Activated T-helper 1 cell treated with Interleukin-2 at 50 U/mL for 16 hours (primary cell): Measurements from ENCODE around the gene CDH7.

Source experiments
- DNase-seq: peaks from one replicate; pipeline ENCODE4 v3.0.0-alpha.2; 2020; ENCODE audit warnings: low read depth

CDH7 gene

DNA sequence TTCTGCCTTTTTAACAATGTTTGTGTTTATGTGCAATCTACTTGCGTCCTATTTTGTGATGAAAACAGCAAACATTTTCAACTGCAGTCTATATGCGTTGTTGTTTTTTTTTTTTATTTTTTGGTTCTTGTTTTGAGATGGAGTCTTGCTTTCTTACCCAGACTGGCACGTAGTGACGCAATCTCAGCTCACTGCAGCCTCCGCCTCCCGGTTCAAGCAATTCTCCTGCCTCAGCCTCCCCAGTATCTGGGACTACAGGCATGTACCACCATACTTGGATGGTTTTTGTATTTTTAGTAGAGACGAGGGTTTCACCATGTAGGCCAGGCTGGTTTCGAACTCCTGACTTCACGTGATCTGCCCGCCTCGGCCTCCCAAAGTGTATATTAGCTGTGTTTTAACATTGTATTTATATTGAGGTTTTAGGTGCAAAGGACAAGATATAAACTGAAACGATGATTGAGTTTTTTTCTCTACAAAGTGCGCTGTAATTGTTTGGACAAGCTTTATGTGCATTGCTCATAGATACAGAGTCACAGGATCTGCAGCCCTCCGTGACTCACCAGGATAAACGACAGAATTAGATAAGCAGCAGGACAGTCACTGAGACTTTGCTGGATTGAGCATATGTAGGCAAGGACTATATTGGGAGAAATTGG lies 17.4 kb downstream of the CDH7 start:
- no peak for DNase-seq

DNA sequence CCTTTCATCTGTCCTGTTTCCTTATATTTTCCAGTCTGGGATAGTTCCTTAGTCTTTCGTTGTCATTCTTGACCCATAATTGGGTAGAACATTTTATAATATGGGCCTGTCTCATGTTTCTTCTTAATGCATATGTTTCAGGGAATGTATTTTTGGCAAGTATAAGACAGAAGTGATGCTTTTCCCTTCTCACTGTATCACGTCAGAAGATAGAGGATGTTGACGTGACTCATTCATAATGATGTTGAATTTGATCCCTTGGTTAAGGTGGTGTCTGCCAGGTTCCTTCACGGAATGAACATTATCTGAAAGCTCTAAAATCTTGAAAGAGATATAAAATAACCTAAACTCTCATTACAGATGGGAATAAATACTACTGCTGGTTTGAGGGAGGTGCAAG lies 18.8 kb downstream of the CDH7 start:
- no peak for DNase-seq

DNA sequence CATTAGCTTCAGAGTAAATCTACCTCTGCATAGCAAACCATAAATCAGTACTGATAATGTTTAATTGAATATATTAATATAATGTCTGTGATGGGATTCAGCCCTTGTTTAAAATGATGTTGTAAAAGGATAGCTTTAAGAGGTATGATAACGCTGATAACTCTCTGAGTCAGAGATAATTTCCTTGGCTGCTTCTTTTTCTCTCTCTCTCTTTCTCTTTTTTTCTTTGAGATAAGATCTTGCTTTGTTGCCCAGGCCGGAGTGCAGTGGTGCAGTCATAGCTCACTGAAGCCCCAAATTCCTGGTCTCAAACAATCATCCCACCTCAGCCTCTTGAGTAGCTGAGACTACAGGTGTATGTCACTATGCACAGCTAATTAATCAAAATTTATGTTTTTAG lies 35.7 kb downstream of the CDH7 start:
- no peak for DNase-seq

DNA sequence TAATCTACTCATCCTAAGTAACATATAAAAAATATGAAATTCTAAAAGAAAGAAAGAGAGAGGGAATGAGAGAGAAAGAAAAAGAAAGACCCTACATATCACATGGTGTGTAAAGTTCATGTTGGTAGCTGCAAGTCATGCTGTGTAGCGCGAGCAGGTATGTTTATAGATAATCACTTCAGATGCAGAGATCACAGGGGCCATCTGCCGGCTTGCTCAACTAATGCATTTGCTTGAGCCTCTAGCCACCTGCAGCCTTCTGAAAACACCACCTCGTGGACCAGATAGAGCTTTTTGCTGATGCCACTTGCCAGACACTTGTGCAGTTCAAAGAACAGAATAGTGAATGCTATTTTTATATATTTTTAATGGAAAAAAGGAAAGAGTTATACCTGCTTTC lies 37.6 kb downstream of the CDH7 start:
- no peak for DNase-seq

DNA sequence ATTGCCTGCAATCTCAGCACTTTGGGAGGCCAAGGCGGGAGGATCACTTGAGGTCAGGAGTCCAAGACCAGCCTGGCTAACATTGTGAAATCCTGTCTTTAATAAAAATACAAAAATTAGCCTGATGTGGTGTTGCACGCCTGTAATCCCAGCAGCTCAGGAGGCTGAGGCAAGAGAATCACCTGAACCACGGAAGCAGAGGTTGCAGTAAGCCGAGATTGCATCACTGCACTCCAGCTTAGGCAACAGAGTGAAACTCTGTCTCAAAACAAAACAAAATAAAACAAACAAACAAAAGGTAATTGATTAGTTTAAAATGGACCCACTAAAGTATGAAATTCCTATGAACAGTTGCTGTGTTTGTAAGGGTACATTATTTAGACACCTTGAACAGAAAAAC lies 39.8 kb downstream of the CDH7 start:
- no peak for DNase-seq

DNA sequence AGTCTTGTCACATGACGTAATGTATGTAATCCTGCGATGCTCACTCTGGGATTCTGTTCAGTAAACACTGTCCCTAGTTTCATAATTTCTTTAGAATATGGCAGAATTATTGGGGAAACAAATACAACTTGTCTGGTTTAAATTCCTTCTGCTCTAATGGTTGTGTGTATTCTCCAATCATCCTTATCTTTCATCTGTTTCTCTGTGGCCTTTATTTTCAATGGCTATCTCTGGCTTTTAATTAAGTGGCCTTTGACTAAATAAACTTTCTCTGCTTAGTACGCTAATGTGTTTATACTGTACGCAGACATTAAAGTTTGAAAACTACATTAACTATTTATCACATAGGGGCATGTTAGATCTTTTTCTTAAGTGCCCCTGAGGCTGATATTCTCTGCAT lies 40.9 kb downstream of the CDH7 start:
- DNase-seq: no peak

DNA sequence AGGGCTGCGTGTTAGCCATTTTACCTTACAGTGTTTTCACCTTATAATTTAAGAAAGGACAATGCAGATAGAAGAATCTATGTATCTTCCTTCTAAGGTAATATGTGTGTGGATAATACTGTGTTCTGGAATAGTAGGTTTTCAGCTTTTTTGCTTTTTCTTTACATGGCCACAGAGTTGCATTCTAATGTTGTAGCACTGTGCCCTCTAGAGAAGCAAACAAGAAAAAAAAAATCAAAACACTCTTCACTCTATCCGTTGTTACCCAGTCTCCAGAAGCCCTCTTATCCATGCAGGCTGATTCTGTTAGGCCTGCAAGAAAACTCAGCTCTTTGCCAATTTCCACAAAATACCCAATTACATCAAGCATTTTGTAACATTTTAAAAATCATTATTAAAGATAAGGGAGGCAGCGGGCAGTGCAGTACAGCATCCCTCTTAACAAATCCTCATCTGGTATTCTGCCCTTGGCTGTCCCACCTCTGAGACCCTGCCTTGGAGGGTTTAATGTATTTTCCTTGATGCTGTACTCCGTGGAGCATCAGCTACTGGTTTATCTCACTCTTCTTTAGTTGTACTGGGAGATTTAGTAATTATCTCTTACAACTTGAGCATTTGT lies 41.8 kb downstream of the CDH7 start:
- DNase-seq: no peak

DNA sequence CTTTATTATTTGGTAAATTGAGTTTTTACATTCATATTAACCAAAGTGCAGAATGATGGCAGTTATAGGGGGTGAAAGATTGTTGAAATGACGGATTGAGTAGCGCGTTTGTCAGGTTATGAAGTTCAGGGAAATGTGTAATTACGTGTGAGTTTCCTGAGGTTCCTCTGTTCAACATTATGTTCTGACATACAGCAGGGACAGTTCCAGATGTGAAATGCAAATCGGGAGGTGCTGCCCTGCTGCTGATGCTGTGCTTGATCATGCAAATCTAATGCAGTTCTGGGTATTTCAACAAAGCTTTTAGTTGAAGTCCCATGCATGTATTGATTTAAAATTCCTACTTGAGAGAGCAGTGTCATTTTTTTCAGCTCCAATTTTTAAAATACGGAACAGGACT lies 57.9 kb downstream of the CDH7 start:
- no peak for DNase-seq

DNA sequence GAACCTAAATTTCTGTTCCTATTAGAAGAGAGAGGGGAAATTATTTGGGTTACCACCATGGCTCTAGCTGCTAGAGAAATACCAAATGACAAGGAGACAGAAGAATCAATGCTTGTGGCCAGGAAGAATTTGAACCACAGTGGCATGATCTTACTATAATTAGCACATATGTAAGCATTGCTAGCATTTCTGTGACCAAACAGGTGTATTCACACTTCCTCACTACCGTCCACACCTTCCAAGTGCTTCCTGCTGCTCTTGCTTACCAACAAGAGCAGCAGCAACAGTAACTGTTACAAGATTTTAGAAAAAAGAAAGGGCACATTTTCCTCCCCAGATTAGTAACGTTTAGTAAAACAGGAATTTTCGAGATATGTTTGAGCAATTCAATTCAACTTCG lies 60.5 kb downstream of the CDH7 start:
- DNase-seq: no peak

DNA sequence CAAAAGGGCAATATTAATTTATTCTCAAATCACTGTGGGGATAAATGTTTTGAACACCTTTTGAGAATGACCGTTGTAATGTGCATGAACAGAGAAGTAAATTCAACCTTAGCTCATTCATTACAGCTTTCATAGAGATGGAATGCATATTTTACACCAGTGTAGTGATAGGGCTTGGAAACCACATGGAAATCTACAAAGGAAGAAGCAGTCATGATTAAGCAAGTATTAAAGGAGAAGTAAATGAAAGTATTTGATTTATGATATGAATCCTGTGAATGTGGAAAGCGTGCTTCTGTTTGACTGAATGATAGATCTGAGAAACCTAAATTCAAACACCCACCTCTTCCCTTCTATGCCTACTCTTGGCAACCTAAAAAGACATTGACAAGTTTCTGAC lies 64.7 kb downstream of the CDH7 start:
- no peak for DNase-seq

DNA sequence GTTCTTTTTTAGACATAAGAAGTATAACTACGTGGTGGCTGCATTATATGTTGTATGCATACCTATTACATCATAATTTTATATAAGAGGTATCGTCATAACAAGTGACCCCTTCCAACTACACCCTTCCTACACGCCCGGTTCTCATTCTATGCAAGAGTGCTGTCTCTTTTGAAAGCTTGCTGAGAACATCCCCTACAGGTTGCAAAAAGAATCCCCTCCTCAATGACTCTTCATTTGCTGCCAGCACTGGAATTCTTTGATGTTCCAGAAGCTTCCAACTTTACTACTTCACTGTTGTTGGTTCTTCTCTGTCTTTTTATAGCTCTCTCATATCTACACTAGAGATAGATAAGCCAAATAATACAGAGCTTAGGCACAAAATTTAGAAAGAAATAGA lies 66.4 kb downstream of the CDH7 start:
- DNase-seq: no peak

DNA sequence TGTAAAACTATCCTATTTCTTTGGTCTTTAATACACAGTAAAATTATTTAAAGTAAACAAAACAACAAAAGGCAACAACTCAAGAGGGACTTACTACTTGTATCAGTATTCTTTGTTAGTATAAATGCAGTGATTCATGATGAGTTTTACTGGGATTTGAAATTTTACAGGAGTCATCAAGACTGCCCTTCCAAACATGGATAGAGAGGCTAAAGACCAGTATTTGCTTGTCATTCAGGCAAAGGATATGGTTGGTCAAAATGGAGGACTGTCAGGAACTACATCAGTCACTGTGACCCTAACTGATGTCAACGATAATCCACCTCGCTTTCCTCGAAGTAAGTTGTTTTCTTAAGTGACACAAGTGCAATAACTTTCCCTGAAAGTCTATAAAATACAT lies 71.1 kb downstream of the CDH7 start:
- no peak for DNase-seq

DNA sequence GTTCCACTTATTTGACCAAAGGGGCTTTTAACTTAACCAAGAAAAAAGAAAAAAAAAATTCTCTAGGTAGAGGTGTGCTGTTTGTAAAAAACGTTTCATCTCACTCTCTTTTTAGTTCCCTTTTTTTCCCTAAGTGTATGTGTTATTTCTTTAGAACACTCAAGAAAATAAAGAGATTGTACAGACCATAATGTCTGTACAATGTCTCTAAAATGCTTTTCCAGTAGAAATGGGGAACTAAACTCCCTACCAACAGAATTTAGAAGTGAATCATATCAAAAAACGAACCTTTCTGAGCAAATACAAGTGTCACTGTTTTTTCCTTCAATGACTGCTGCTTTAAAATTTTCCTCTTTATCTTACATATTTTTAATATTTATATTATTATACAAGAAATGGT lies 72.0 kb downstream of the CDH7 start:
- no peak for DNase-seq

DNA sequence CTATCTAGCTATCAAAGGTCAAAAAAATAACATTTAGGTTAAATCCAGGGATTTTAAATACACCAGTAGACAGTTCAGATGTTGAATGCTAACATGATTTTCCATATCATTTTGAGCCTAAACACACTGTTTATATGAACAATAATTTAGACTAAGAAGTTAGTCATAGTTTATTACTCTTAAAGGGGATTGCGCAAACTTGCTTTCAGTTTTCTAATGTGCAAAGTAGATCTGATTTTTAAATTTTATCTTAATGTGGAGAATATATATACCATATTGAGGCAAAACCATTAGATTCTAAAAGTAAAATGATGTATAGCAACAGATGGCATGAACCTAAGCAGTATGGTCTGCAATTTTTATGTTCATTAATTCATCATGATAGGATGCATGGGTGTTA lies 76.6 kb downstream of the CDH7 start:
- DNase-seq: no peak

DNA sequence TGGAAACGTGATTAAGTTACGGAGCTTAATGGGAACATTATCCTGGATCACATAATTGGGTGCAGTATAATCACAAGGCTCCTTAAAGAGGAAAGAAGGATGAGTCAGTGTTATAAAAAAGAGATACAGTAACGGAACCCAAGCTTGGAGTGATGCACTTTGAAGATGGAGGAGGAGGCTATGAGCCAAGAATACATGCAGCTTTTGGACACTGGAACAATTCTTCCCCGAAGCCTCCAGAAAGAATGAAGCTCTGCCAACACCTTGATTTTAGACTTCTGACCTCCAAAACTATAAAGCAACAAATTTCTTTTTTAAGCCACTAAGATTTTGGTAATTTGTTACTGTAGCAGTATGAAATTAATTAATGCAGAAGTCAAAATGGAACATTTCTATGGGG lies 85.1 kb downstream of the CDH7 start:
- DNase-seq: no peak

DNA sequence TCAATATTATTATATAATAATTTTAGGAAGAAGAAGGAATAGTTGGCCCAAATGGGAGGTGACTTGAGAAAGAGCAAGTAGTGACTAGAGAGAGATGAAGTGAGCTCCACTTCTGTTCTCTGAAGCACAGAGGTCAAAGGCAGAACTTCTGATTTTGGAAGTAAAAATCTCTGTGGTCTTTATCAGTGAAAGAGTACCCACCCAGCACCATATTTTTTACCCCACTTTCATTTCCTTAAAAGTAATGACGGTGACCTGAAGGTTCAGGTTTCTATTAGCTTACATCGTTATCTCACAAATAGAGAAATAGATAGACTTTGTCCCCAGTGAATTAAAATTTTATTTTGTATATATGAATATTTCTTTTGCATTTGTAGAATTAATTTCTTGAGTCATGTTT lies 95.3 kb downstream of the CDH7 start:
- no peak for DNase-seq

DNA sequence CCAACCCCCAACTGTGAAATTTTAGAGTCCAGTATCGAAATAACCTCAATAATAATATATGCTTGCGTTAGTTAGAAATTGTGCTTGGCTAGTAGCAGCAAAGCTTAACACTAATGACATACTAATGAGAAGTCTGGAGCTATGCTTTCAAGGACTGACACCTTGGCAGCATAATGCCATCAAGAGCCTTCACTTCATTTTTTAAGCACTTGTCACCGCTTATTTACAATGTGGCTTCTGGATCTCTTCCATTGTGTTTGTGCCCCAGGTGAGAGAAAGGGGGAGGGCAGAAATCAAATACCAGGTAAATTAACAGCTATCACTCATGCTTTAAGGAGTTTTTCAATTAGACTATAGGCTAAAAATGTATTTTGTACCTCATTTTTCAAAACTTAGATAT lies 101.5 kb downstream of the CDH7 start:
- DNase-seq: no peak

DNA sequence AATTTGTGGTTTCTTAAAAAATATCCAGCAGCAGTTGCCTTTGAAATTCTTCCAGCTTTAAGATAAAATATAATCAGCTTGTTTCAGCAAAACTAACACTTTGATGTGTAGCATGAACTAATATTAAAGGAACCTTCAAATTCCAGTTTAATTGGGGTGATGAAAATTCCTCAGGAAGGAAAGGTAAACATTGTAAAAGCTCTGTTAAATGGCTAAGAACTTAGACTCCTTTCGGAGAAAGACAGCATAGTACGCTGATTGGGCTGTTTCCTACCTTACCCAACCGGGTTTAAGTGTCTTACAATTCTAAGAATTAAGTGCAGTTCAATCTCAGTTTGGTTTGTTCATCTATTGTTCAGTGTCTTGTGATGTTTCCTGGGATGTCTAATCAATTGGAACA lies 108.3 kb downstream of the CDH7 start:
- no peak for DNase-seq

DNA sequence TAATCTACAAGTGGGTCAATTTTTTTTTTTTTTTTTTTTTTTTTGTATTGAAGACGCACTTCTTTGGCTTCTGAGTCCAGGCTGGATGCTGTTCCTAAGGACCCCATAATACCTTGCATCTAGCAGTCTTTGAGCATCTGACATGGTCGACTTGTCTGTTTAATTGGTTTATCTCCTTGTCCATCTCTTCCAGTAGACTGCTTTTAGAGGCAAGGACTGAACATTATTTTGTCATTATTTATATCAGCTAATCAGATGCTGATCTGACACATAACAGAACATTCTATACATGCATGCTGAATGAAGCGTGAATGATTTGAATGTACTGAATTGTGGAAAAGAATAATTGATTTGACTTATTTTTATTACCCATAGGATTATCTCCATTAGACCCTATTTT lies 118.7 kb downstream of the CDH7 start:
- no peak for DNase-seq

DNA sequence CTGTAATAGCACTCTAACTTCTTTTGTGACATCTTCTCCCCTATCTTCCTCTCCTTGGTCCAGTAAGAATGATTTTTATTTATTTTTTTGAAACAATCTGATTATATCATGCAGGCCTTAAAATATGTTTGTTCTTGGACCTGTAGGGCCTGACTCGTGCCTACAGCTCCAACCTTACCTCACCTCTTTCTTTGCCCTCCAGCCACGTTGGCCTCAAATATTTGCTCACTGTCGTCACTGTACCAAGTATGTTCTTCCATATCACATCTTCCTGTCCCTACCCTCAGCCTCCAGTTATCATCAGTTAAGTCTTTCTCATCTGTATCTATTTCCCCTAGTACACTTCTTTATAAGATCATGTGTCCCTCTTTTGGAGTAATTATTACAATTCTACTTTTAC lies 125.5 kb downstream of the CDH7 start:
- DNase-seq: no peak

DNA sequence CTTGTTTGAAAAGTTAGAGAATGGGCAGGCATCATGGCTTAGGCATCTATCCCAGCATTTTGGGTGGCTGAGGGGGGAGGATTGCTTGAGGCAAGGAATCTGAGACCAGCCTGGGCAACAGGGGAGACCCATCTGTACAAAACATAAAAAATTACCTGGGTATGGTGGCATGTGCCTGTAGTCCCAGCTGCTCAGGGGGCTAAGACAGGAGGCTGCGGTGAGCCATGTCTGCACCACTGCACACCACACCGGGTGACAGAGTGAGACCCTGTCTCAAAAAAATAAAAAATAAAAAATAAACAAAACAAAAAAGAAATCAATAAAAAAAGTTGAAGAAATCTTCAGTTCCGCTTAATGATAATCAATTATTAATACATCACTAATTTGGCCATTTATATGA lies 146.5 kb downstream of the CDH7 start:
- no peak for DNase-seq

DNA sequence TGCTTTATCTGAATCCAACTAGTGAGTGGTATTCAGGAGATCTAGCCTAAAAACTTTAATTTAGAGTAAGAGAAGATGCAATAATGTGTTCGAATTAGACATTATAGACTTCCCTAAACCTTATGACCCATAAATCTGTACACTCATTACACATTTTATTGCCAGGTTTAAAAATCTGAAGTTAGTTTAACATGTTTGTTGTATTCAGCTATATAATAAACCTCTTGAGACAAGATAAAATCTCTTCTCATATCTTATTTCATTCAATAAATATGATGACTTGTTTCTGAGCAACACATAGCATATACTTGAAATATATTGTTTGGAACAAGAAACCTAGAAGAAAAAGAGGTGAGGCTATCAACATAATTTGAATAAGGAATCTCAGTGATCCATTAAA lies 150.7 kb downstream of the CDH7 start:
- DNase-seq: no peak

DNA sequence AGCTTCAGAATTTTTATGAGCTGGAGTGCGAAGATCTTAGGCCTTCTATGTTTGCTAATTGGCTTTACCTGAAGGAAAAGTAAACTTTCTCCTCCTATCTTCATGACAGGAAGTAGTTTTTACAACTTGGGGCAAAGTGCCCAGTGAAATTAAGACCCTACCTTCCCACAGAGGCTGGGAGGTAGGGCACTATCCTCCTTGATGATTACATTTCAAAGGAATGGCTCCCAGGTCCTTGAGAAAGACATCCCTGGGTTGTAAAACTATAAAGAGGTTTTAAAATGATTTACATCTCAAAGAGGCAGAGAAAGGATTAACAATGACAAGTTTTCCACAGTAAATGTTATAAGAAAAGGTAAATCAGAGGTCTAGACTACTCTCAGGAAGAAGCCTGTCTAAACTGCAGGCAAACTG lies 155.8 kb downstream of the CDH7 start:
- no peak for DNase-seq

DNA sequence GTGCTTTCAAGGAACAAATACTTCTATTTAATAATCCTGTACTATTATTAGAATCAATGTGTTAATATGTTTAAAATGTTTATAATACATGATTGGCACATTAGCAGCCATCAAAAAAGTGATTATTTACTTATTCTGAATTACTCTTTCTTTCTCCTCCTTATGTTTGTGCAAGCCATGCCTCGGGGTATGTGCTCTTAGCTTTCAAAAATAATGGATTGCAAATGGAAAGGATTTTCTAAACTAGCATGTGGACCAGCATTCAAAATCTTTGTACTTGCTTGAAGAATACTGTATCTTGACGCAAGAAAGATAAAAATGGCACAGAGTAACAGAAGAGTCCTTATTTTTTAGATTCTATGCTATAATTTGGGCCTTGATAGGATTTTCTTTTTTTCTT lies 156.5 kb downstream of the CDH7 start:
- no peak for DNase-seq

DNA sequence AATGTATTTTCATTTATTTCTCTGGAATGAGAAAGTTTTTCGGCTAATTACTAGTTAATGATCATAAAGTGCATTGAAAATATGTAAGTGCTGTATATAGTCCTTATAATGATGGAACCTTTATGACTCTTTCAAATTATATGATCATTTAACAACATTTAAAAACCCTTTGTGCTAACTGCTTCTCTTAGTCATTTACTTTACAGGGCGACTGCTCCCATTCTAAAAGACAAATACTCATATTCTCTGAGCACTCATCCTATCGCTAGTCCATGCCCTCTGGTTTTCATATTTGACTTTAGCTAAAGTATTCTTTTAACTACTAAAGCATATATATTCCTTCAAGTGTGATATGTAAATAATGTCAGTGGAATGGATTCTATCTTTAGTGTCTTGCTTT lies 168.2 kb downstream of the CDH7 start:
- no peak for DNase-seq
